ENCODE results near the gene CPA4.

The CPA4 gene

GRCh38 chr7:130359276-130359857 is 66.4 kb downstream of the CPA4 start:
- Mint-ChIP-seq H3K27me3 (no peaks in the 10 kb centered on the region), H3K4me1 (no peaks in the 10 kb centered on the region), H3K27ac (no peak overlapping the region), H3K36me3 (peaks cover 2% of the 10 kb centered on the region), H3K9me3 (peaks cover 5% of the 10 kb centered on the region), H3K4me3 (no peak overlapping the region)

GRCh38 chr7:130360518-130360917 is 67.6 kb downstream of the CPA4 start:
- peaks cover 2% of the 10 kb centered on the region for H3K36me3 Mint-ChIP-seq
- H3K4me1 Mint-ChIP-seq, result no peaks in the 10 kb centered on the region
- H3K4me3 Mint-ChIP-seq, result no peak overlapping the region
- H3K27ac Mint-ChIP-seq, result no peak overlapping the region
- peaks cover 5% of the 10 kb centered on the region for H3K9me3 Mint-ChIP-seq
- H3K27me3 Mint-ChIP-seq, result no peaks in the 10 kb centered on the region

- H3K4me1 Mint-ChIP-seq, result no peaks in the 10 kb centered on the region
- no peaks in the 10 kb centered on the region for H3K27me3 Mint-ChIP-seq
- H3K36me3 Mint-ChIP-seq, result peaks cover 2% of the 10 kb centered on the region
- no peak overlapping the region for H3K4me3 Mint-ChIP-seq
- H3K9me3 Mint-ChIP-seq, result peaks cover 5% of the 10 kb centered on the region
- no peak overlapping the region for H3K27ac Mint-ChIP-seq
Observed at GRCh38 chr7:130361681-130362080, 68.7 kb downstream of the CPA4 start.

GRCh38 chr7:130362251-130362816 is 69.4 kb downstream of the CPA4 start:
- no peaks in the 10 kb centered on the region for H3K27me3 Mint-ChIP-seq
- H3K9me3 Mint-ChIP-seq, result peaks cover 5% of the 10 kb centered on the region
- H3K4me1 Mint-ChIP-seq, result peaks cover 6% of the 10 kb centered on the region
- no peak overlapping the region for H3K4me3 Mint-ChIP-seq
- H3K27ac Mint-ChIP-seq, result no peak overlapping the region
- peaks cover 2% of the 10 kb centered on the region for H3K36me3 Mint-ChIP-seq

- H3K27ac Mint-ChIP-seq, result no peak overlapping the region
- peaks cover 8% of the 10 kb centered on the region for H3K4me1 Mint-ChIP-seq
- peaks cover 2% of the 10 kb centered on the region for H3K36me3 Mint-ChIP-seq
- no peaks in the 10 kb centered on the region for H3K27me3 Mint-ChIP-seq
- no peak overlapping the region for H3K4me3 Mint-ChIP-seq
- H3K9me3 Mint-ChIP-seq, result peaks cover 5% of the 10 kb centered on the region
Observed at GRCh38 chr7:130363026-130363847, 70.3 kb downstream of the CPA4 start.

GRCh38 chr7:130364451-130364850 is 71.5 kb downstream of the CPA4 start:
- peaks cover 2% of the 10 kb centered on the region for H3K36me3 Mint-ChIP-seq
- peaks cover 18% of the 10 kb centered on the region for H3K4me1 Mint-ChIP-seq
- peaks cover 5% of the 10 kb centered on the region for H3K9me3 Mint-ChIP-seq
- no peak overlapping the region for H3K4me3 Mint-ChIP-seq
- no peak overlapping the region for H3K27ac Mint-ChIP-seq
- no peaks in the 10 kb centered on the region for H3K27me3 Mint-ChIP-seq

GRCh38 chr7:130365088-130365487 is 72.1 kb downstream of the CPA4 start:
- Mint-ChIP-seq H3K36me3 (peaks cover 2% of the 10 kb centered on the region), H3K4me3 (no peak overlapping the region), H3K9me3 (peaks cover 5% of the 10 kb centered on the region), H3K4me1 (peaks cover 22% of the 10 kb centered on the region), H3K27ac (no peak overlapping the region), H3K27me3 (no peaks in the 10 kb centered on the region)

GRCh38 chr7:130365511-130366441 is 72.8 kb downstream of the CPA4 start:
- no peak overlapping the region for H3K27ac Mint-ChIP-seq
- peaks cover 22% of the 10 kb centered on the region for H3K4me1 Mint-ChIP-seq
- H3K27me3 Mint-ChIP-seq, result no peaks in the 10 kb centered on the region
- no peaks in the 10 kb centered on the region for H3K36me3 Mint-ChIP-seq
- no peaks in the 10 kb centered on the region for H3K9me3 Mint-ChIP-seq
- H3K4me3 Mint-ChIP-seq, result no peak overlapping the region

GRCh38 chr7:130366564-130366963 is 73.6 kb downstream of the CPA4 start:
- Mint-ChIP-seq H3K4me3 (no peak overlapping the region), H3K36me3 (no peaks in the 10 kb centered on the region), H3K9me3 (no peaks in the 10 kb centered on the region), H3K27ac (no peak overlapping the region), H3K4me1 (peaks cover 22% of the 10 kb centered on the region), H3K27me3 (no peaks in the 10 kb centered on the region)

- Mint-ChIP-seq H3K4me3 (no peak overlapping the region), H3K36me3 (no peaks in the 10 kb centered on the region), H3K27me3 (no peaks in the 10 kb centered on the region), H3K27ac (no peak overlapping the region), H3K4me1 (peaks cover 22% of the 10 kb centered on the region), H3K9me3 (no peaks in the 10 kb centered on the region)
Observed at GRCh38 chr7:130367088-130367755, 74.3 kb downstream of the CPA4 start.

GRCh38 chr7:130367836-130368746 is 75.1 kb downstream of the CPA4 start:
- H3K27me3 Mint-ChIP-seq, result no peaks in the 10 kb centered on the region
- no peak overlapping the region for H3K4me3 Mint-ChIP-seq
- peaks cover 22% of the 10 kb centered on the region for H3K4me1 Mint-ChIP-seq
- no peaks in the 10 kb centered on the region for H3K36me3 Mint-ChIP-seq
- H3K9me3 Mint-ChIP-seq, result no peaks in the 10 kb centered on the region
- no peak overlapping the region for H3K27ac Mint-ChIP-seq

GRCh38 chr7:130369110-130369711 is 76.2 kb downstream of the CPA4 start:
- H3K9me3 Mint-ChIP-seq, result no peaks in the 10 kb centered on the region
- no peaks in the 10 kb centered on the region for H3K27me3 Mint-ChIP-seq
- peaks cover 22% of the 10 kb centered on the region for H3K4me1 Mint-ChIP-seq
- no peak overlapping the region for H3K27ac Mint-ChIP-seq
- H3K4me3 Mint-ChIP-seq, result no peak overlapping the region
- no peaks in the 10 kb centered on the region for H3K36me3 Mint-ChIP-seq

- Mint-ChIP-seq H3K27me3 (no peaks in the 10 kb centered on the region), H3K36me3 (no peaks in the 10 kb centered on the region), H3K4me1 (peaks cover 22% of the 10 kb centered on the region), H3K27ac (no peak overlapping the region), H3K4me3 (no peak overlapping the region), H3K9me3 (no peaks in the 10 kb centered on the region)
Observed at GRCh38 chr7:130369831-130370550, 77.0 kb downstream of the CPA4 start.

Data from activated naive CD4-positive, alpha-beta T cell treated with anti-CD3 and anti-CD28 coated beads, Interleukin-2, amount 50 U/mL, for 24 hours (primary cell).